NCI-H526 treated with DMSO at 0.1 percent for 48 hours (cell line): ENCODE measurements around the gene EPSTI1.
A peak's percentile ranks its signal among the peaks of the same experiment; 100 is the strongest.

Source experiments
- DNase-seq: peaks from one replicate; lab custom pipeline; 2025; lab: John Stamatoyannopoulos, UW

EPSTI1 gene

GRCh38 chr13:43005460-43006236, 13.6 kb upstream of the EPSTI1 start:
- DNase-seq, result no peak

DNA sequence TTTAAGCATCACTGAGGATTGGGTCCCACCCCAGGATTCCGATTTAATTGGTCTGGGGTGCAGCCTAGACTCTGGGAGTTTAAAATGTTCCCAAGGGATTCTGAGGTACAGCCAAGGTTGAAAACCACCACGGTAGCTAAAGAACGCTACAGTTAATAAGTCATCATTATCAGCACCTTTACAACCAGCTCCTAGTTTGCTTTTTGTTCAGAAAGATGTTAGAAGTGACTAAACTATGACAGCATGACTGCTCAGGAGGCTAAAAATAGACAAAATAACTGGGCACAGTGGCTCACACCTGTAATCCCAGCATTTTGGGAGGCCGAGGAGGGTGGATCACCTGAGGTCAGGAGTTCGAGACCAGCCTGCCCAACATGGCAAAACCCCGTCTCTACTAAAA, 11.7 kb upstream of the EPSTI1 start:
- no peak for DNase-seq

GRCh38 chr13:43003010-43003409, 11.0 kb upstream of the EPSTI1 start:
- no peak for DNase-seq

DNA sequence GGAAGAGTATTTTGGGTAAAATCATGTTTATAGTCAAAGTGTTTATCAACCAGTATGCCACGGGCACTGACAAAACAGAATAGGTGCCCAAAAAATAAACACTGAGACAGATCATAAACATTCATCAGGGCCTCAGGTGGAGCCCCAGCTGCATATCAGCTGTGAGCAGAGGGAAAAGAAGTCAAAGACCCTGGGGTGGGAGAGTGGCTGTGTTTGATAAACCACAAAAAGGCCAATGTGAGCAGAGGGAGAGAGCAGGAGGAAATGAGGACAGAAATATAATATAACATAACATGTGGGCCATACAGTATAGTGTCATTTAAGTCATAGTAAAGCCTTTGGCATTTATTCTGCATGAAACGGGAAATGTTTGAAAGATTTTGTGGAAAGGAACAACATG, 10.0 kb upstream of the EPSTI1 start:
- DNase-seq, result no peak

DNA sequence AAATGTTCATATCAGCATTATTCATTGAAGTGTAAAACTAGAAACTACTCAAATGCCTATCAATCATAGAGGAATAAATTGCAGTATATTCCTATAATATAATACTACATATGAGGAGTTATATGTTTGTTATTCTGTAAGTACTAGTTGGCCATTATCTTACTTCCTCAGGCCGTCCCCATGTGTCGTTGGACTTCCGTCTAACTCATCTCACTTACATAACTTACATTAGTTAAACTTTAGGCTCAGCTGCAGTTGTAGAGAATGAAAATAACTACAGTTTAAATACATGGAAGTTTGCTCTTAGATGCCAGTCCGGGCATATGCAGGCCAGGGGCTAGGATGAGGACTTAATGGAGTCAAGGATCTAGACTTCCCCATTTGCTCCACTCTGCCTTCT, 8.6 kb upstream of the EPSTI1 start:
- no peak for DNase-seq

DNA sequence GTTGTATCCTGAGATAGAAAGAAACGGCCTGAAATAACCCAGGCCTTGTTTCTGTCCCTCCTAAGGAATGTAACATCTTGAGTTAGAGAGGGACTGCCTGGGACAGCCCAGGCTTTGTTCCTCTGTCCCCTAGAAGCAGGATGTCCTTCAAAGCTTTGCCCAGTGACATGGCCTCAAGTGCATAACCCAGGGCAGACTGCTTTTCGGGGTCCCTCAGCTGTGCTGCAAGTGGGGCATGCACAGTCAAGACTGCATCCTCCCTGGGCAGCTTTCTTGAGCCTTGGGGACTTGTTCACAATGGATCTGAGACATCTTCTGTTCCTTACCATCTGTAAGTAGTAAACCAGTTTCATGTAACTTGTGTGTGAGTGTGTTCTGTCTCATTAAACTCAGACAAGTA, 7.5 kb upstream of the EPSTI1 start:
- DNase-seq, result no peak

DNA sequence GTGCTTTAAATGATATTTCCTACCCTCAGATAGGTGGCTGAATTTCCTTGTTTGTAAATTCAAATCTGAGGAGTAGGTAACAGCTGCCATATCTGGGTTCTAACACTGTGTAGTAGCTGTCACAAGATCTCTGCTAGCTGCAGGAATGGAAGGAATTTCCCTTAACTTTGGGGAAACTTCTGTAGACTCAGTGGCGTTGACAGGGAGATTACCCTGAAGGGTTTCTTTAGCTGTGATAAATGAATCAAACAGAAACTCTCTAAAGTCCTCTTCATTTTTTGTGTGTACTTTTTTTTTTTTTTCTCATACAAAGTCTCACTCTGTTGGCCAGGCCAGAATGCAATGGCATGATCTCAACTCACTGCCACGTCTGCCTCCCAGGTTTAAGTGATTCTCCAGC, 5.3 kb upstream of the EPSTI1 start:
- DNase-seq, result no peak

- no peak for DNase-seq
Measured at GRCh38 chr13:42996584-42996983, 4.5 kb upstream of the EPSTI1 start.

DNA sequence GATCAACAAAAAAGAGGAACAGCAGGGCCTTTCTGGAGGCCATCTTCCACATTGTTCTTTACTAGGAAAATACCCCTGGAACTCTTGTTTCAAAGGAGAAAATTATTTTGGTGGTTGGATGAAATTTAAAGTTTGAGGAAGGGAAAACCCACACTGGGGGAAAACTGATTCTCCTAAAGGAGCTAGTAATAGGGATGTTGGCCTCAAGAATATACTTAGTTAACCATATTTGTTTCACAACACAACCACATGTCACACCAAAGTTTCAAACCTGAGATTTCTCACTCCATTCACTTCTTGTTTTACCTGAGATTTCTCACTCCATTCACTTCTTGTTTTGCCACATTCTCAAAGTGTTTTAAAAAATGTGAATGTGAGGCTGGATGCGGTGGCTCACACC, 2.8 kb upstream of the EPSTI1 start:
- DNase-seq, result no peak

DNA sequence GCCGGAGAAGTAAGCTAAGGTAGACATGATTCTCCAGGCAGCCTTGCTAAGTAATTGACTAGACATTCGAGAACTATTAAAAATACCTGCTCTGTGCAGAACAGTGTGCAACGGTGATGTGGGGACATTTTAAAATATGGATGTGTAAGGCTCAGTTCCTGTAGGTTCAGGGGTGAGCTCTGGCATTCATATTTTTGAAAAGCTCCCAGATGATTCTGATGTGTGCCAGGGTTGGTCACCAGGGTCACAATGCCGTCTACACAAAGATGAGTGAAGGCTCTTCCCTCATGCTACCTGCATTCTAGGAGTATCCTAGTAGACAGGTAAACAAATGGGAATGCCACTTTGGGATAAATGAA, 702 bp upstream of the EPSTI1 start:
- DNase-seq, result no peak

DNA sequence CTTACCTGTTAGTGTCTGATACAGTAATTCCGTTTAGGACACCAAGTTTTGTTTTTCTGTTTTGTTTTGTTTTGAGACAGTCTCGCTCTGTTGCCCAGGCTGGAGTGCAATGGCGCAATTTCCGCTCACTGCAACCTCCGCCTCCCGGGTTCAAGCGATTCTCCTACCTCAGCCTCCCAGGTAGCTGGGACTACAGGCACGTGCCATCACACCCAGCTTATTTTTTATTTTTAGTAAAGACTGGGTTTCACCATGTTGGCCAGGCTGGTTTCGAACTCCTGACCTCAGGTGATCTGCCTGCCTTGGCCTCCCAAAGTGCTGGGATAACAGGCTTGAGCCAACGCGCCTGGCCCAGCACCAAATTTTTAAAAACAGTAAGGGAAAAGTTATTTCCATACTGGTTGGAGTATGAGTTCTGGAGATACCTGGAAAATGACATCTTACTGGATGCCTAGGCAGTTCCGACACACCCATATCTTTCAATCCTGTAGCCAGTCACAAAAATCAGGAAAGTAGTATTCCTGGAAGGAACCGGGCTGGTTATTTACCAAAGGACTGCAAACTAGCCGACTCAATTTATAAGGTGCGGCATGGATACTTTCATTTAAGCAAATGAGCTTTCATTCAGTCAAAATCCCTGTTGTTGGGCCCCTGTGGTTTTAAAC, 676 bp downstream of the EPSTI1 start:
- peak; percentile 36 for DNase-seq

DNA sequence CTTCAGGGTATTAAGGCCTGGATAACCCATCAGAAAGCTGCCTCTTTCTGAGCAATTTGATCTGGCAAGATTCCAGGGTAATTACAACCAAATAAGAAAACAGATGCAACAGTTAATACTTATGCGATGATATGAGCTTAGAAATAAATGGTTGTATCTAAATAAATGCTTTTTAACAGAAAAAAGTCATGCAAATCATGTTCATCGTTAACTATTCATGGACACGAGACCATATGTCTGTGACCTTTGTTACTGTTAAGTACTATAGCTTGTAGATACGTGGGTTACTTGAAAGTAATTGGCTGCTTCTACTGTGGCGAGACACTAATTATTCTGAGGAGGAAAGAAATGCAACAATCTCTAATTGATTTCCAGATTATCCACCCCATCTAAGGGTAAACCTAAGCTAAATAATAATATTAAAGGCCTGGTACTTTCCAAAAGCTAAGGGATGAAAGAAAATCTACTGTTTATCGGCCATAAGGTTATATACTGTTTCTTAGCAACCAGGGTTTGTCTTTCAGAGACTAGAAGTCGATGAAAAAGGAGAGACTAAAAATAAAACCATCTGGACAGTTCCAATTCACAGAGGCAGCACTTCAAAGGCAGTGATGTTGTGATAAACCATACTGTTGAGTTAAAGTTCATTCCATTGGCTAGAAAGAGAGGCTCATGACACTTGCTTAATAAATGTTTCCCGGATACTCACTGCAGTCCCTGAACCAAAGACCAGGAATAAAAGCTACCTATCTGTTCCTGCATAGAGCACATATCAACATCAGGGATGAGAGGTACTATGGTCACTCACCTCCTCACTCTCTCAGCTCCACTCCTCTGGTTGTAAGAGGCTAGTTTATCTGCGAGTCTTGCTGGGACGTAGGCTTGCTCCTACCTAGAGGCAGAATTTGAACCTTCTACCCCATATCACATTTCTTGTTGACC, 1.5 kb downstream of the EPSTI1 start:
- DNase-seq, result no peak

GRCh38 chr13:42986176-42986574, 5.9 kb downstream of the EPSTI1 start:
- DNase-seq, result no peak

DNA sequence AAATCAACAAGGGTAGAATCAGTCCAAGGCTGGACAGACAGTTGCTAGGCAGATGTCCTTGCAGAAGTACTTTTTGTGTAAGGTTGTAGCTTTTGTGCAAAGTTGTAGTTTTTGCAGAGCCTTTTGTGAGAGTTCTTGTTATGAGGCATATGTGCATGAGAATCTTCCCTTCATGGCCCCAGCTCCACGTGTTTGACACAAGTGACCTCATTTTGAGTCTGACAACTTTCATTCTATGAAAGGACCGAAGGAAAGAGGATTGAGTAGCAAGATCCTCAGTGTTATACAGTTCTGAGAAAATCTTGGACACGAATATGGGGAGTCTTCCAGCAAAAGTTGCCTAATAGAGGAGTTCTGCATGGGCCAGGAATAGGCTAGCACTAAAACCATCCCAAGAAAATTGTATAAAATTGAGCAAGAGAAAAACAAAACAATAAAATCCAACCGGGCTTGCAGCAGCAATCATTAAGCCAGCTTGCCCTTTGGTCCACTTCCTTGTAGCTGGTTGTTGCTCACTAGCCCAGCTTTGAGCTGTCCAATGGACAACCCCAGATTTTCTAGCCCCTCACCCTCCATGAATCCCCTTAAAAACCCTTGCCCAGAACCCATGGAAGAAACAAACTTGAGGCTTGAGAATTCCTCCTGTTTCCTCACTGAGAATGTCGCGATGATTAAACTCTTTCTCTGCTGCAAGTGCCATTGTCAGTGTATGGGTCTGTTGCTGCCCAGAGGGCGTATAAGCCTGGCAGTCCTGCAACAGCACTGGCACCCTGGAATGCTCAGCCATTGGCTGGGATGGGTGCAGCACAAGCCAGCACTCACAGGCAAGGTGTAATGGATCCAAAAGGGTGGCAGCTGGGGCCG, 6.5 kb downstream of the EPSTI1 start:
- no peak for DNase-seq

DNA sequence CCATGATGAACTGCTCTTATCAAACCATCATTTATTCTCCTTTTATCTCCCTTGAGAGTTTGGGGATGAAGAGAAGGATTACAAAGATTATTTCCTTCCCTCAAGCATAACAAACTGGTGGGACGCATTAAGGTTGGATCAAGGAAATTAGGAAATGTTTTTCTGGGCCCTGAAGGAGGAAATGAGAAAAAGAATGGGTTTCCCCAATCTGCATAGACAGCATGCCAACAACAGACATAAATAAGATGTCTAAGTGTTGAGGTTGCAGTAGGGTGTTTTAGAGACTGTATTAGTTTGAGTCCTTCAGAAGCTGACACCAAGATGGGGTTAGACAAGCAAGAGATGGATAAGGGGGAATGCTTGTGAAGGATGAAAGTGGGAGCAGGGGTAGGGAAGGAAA, 7.3 kb downstream of the EPSTI1 start:
- no peak for DNase-seq

DNA sequence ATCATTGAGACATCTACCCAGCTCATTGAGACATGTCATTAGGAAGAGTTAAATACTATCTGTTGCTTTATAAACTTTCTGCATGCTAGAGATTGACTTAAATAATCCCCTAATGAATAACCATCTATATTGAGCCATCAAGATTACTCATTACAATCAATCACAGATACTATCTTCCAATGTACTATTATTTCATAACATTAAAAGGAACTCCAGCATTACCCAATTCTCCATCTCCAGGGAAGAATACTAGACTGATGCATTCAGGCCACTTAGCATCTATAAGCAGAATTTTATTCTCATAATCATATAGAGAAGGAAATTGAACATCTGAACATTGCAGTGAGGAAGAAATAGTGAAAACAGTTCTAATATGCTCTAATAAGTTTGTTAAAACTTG, 8.0 kb downstream of the EPSTI1 start:
- DNase-seq, result no peak

DNA sequence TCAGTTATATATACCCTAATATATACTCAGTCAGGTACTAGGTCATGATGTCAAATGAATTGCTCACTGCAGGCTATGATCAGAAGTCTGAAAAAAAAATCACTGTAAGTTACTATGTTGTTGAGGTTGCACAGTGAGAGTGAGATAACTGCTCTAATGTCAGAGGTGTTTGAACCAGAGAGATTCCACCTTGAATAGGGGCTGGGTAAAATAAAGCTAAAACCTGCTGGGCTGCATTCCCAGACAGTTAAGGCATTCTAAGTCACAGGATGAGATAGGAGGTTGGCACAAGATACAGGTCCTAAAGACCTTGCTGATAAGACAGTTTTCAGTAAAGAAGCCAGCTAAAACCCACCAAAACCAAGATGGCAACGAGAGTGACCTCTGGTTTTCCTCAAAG, 10.2 kb downstream of the EPSTI1 start:
- no peak for DNase-seq

- no peak for DNase-seq
Measured at GRCh38 chr13:42981317-42981716, 10.7 kb downstream of the EPSTI1 start.

GRCh38 chr13:42977219-42977659, 14.8 kb downstream of the EPSTI1 start:
- DNase-seq, result no peak

DNA sequence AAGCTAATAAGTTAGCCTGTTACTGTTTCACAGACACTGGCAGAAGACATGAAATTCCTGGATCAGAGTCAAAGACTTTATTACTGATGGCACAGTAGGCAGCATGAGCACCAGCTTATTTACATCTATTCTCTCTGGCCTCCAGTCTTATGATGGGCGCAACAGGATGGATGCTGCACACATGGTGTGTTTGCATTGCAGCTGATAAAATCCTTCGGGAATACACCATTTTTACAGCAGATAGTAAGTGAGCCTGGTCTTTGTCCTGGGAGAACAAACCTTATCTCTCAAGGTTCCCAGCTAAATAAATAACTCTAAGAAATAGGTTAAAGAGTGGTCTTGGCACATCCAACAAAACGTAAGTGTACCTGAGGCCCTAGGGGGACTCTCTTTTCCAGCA, 16.0 kb downstream of the EPSTI1 start:
- DNase-seq, result no peak

- no peak for DNase-seq
Measured at GRCh38 chr13:42973581-42973980, 18.5 kb downstream of the EPSTI1 start.
